HG03196 (cell line): Measurements from ENCODE around the gene GIMAP6.
"Not testable (repeated sequence)": the region's sequence is repeated elsewhere in the genome, so short reads cannot be mapped to it uniquely, and the experiment has no call there.

ENCODE experiments used
- ATAC-seq: cut with Tn5 transposase; IDR thresholded peaks from one replicate; pipeline ENCODE4 v1.9.1; 2021; ENCODE audit not compliant: unreplicated experiment

Gene GIMAP6

GRCh38 chr7:150631866-150632864, at the start of gene GIMAP6:
Gene GIMAP6, minus strand, starts transcription at chr7:150632385. Its CDS starts 2,243 bp downstream, at chr7:150630142.
- ATAC-seq, result peak; percentile 66

- not testable (repeated sequence) for ATAC-seq
Observed at GRCh38 chr7:150680364-150680763, 48.2 kb upstream of the GIMAP6 start.

GRCh38 chr7:150678601-150679000, 46.4 kb upstream of the GIMAP6 start:
- ATAC-seq, result not testable (repeated sequence)

- not testable (repeated sequence) for ATAC-seq
Observed at GRCh38 chr7:150676854-150677253, 44.7 kb upstream of the GIMAP6 start.

GRCh38 chr7:150676276-150676675, 44.1 kb upstream of the GIMAP6 start:
- not testable (repeated sequence) for ATAC-seq

GRCh38 chr7:150675714-150676113, 43.5 kb upstream of the GIMAP6 start:
- no peak for ATAC-seq

- ATAC-seq, result not testable (repeated sequence)
Observed at GRCh38 chr7:150671798-150672585, 39.8 kb upstream of the GIMAP6 start.

- ATAC-seq, result no peak
Observed at GRCh38 chr7:150668977-150669376, 36.8 kb upstream of the GIMAP6 start.

- ATAC-seq, result peak; percentile 77
Observed at GRCh38 chr7:150668472-150668911, 36.3 kb upstream of the GIMAP6 start.

- no peak for ATAC-seq
Observed at GRCh38 chr7:150666412-150666811, 34.2 kb upstream of the GIMAP6 start.

- no peak for ATAC-seq
Observed at GRCh38 chr7:150665896-150666295, 33.7 kb upstream of the GIMAP6 start.

- no peak for ATAC-seq
Observed at GRCh38 chr7:150665089-150665748, 33.0 kb upstream of the GIMAP6 start.

- peak; percentile 33 for ATAC-seq
Observed at GRCh38 chr7:150663802-150664494, 31.8 kb upstream of the GIMAP6 start.

GRCh38 chr7:150662821-150663220, 30.6 kb upstream of the GIMAP6 start:
- not testable (repeated sequence) for ATAC-seq

- no peak for ATAC-seq
Observed at GRCh38 chr7:150660939-150661613, 28.9 kb upstream of the GIMAP6 start.

GRCh38 chr7:150657526-150657925, 25.3 kb upstream of the GIMAP6 start:
- no peak for ATAC-seq

- ATAC-seq, result no peak
Observed at GRCh38 chr7:150656047-150656446, 23.9 kb upstream of the GIMAP6 start.

- ATAC-seq, result no peak
Observed at GRCh38 chr7:150654692-150655091, 22.5 kb upstream of the GIMAP6 start.

GRCh38 chr7:150649080-150649385, 16.8 kb upstream of the GIMAP6 start:
- no peak for ATAC-seq
